ENCODE data around the gene COL9A3.

Gene COL9A3

GRCh38 chr20:62824476-62825332 is 7.9 kb downstream of the COL9A3 start:
- peak; percentile 62 for DNase-seq

GRCh38 chr20:62825333-62825985 is 8.6 kb downstream of the COL9A3 start:
- no peak for DNase-seq

DNA sequence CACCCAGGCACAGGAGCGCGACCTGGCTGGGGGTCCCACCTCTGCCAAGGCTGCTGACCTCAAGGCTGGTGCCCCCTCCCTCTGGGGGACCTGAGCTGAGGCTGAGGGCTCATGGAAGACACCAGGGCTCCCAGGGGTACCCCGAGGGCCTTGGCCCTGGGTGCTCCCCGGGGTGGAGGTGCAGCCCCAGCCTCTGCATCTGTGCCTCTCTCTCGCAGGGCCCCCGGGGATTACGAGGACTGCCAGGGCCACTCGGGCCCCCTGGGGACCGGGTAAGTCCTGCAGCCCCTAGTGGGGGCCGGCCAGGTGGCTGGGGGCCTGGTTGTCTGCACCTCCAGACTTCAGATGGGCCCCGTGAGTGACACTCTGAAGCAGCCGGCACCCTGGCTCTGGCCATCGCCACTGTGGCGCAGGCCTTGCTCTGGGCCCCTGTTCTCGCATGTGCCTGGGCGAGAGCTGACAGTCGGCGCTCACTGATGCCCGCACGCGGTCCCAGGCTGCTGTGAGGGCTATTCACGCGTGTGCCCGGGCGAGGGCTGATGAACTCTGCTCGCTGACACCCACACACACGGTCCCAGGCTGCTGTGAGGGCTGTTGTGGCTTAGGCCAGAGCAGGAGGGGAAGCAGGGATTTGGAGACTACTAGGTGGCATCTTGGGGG is 9.3 kb downstream of the COL9A3 start:
- no peak for DNase-seq

- DNase-seq = no peak
These were observed 9.9 kb downstream of the COL9A3 start for GRCh38 chr20:62826646-62827310.

GRCh38 chr20:62827311-62828038 is 10.6 kb downstream of the COL9A3 start:
- no peak for DNase-seq

- no peak for DNase-seq
These were observed 11.2 kb downstream of the COL9A3 start for GRCh38 chr20:62828051-62828450.

DNA sequence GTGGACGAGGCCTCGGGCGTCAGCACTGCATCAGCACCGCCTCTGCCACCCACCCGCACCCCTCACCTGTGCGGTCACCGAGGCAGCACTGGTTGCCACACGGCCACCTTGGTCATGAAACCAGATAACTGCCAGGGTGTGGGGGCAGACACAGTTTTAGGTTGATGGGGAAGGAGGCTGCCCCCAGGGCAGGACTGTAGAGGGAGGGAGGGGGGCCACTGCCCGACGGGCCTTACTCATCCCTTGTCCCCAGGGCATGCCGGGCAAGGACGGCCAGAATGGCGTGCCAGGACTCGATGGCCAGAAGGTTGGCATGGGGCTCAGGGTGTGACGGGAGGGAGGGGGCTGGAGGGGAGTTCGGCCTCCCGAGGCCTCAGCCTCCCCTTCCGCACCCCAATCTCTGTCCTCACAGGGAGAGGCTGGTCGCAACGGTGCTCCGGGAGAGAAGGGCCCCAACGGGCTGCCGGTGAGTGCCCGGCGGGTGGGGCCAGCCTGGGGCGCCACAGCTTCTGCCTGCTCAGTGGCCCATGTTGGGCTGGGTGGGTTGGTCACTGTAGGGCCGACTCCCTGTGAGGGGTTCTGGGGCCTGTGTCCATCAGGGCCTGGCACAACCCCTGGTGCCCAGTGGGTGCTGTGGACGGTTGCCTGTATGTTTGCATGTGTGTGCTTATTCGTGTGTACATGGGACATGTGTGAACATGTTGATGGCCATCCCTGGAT is 11.8 kb downstream of the COL9A3 start:
- DNase-seq = no peak

DNA sequence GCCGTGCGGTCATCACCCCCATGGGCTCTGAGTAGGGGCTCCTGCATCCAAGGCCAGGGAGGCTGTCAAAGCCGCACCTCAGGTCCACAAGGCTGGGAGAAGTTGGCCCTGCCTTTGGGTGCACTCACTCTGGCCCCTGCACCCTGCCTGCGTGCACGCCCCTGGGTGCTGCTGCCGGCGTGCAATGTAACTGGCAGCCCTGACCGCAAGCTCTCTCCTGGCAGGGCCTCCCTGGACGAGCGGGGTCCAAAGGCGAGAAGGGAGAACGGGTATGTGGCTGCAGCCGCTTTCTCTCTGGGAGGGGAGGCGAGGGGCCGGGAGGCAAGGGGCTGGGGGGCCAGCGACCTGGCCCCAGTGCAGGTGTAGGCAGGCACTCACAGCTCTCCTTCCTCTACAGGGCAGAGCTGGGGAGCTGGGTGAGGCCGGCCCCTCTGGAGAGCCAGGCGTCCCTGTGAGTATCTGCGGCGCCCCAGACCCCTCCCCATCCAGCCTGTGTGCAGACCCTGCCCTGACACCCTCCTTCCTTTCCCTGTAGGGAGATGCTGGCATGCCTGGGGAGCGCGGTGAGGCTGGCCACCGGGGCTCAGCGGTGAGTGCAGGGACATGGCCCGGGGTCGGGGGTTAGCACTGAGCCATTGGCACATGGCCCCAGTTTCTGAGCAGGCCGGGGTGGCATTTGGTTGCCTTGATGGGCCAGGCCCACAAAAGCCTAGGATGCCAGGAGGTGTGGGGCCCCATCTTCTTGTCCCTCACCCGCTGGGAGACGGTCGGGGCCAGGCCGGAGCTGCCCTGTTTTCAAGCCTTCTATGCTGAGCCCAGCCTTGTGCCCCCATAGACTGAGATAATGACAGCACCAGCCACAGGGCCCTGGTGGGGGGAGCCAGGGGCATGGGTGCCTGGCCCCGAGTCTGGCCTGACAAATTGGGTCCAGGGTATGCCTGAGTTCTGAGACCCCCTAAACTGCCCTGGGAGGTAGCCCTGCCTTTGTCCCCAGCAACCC is 12.7 kb downstream of the COL9A3 start:
- no peak for DNase-seq

- no peak for DNase-seq
These were observed 13.4 kb downstream of the COL9A3 start for GRCh38 chr20:62830251-62830650.

- no peak for DNase-seq
These were observed 14.0 kb downstream of the COL9A3 start for GRCh38 chr20:62830821-62831220.

DNA sequence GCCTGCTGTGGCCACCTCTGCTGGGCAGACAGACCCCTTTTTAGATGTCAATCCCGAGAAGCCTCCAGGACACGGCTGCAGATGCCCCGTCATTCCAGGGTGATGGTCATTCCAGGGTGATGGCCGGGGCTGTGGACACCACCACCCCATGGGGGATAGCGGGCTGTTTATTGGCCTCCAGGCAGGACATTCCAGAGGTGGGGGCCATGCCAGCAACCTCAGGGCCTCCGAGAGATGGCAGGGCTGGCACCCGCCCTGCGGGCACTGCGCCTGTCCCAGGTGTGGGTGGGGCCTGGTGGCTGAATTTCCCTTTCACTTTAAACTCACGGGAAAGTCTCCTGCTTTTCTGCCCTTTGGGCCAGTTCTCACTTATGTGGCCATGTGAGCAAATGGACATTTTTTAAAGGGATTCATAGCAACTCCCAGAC is 14.5 kb downstream of the COL9A3 start:
- no peak for DNase-seq

GRCh38 chr20:62831854-62832211 is 15.0 kb downstream of the COL9A3 start:
- no peak for DNase-seq

- DNase-seq = no peak
These were observed 15.5 kb downstream of the COL9A3 start for GRCh38 chr20:62832212-62832922.

DNA sequence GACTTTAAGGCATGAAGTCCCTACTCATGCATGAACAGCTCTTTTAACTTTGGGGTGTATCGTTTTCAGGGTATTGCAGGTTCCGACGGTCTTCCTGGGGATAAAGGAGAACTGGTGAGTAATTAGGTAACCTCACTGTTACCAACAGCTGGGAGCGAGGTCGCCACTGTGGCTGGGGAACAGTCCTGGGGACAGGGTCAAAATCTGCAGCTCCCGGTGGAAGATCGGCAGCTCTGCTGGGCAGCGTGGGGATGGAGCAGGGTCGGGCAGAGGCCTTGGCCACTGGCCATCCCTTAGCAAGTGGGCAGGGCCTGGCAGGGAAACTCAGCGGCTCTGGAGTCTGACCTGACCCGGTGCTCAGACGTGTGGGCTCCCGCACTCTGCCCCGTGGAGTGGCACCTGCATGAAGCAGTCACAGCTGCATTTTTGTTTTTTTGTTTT is 16.1 kb downstream of the COL9A3 start:
- no peak for DNase-seq

GRCh38 chr20:62834967-62835730 is 18.3 kb downstream of the COL9A3 start:
- DNase-seq = no peak

- DNase-seq = no peak
These were observed 19.3 kb downstream of the COL9A3 start for GRCh38 chr20:62835931-62836861.

GRCh38 chr20:62836967-62837490 is 20.2 kb downstream of the COL9A3 start:
- DNase-seq = no peak

DNA sequence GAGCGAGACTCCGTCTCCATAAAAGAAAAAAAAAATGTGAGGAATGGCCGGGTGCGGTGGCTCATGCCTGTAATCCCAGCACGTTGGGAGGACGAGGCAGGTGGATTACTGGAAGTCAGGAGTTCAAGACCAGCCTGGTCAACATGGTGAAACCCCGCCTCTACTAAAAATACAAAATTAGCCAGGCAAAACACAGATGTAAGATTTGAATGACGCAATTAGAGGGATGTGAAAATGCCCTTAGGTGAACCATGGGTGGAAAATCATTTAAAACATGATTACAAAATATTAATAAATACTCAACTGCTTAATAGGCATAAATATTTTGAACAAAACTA is 20.9 kb downstream of the COL9A3 start:
- DNase-seq = no peak

Measured in activated CD4-positive, alpha-beta T cell treated with anti-CD3 and anti-CD28 coated beads, Interleukin-2, amount 50 U/mL, for 1 hour (primary cell).